GM12878 (cell line): ENCODE results near the gene RAB34. TPM values are rescaled to one million over a fixed set of nuclear protein-coding genes. Genes with fewer than 3 reads are reported as not detected.

Experiments
- GATAD2B ChIP-seq: fragments of 450-650 bp; conservative IDR thresholded peaks from 2 replicates; pipeline ENCODE4 v1.6.1; 2017; ENCODE audit warnings: low read depth, mild to moderate bottlenecking, moderate library complexity
- MEF2B ChIP-seq: fragments of 450-650 bp; IDR thresholded peaks from 2 replicates; pipeline ENCODE4 v1.6.1; 2018; ENCODE audit warnings: mild to moderate bottlenecking, moderate library complexity; ENCODE audit not compliant: partially characterized antibody, poor library complexity, severe bottlenecking
- POLR2AphosphoS2 ChIP-seq: IDR thresholded peaks from 2 replicates; pipeline ENCODE4 v1.6.1; 2011; ENCODE audit warnings: low read depth, mild to moderate bottlenecking, low read length, improper control_type of control experiment, moderate library complexity
- POU2F2 ChIP-seq: IDR thresholded peaks from 3 replicates; pipeline ENCODE4 v1.6.1; 2011; ENCODE audit warnings: low read depth, mild to moderate bottlenecking, low read length, borderline replicate concordance
- RAD51 ChIP-seq: fragments of 450-650 bp; IDR thresholded peaks from 2 replicates; pipeline ENCODE4 v1.6.1; 2016; ENCODE audit warnings: moderate library complexity, mild to moderate bottlenecking, inconsistent platforms
- SMAD5 ChIP-seq: IDR thresholded peaks from 2 replicates; pipeline ENCODE4 v1.6.1; 2016; ENCODE audit warnings: antibody characterized with exemption, low read depth
- SMARCA5 ChIP-seq: fragments of 450-650 bp; IDR thresholded peaks from 2 replicates; pipeline ENCODE4 v1.6.1; 2017; ENCODE audit warnings: mild to moderate bottlenecking
- SP1 ChIP-seq: IDR thresholded peaks from one replicate; pipeline ENCODE4 v1.6.1; 2011; ENCODE audit warnings: low read depth, low read length
- STAT1 ChIP-seq: fragments of 450-650 bp; conservative IDR thresholded peaks from 2 replicates; pipeline ENCODE4 v1.6.1; 2014; ENCODE audit warnings: antibody characterized with exemption, mild to moderate bottlenecking
- TCF3 ChIP-seq: IDR thresholded peaks from 2 replicates; pipeline ENCODE4 v1.6.1; 2012; ENCODE audit warnings: low read depth, mild to moderate bottlenecking, low read length, borderline replicate concordance; ENCODE audit not compliant: insufficient read depth
- ZBED1 ChIP-seq: IDR thresholded peaks from 2 replicates; pipeline ENCODE4 v1.6.1; 2016; ENCODE audit warnings: borderline replicate concordance
- ZNF207 ChIP-seq: fragments of 450-650 bp; IDR thresholded peaks from 2 replicates; pipeline ENCODE4 v1.6.1; 2014; ENCODE audit warnings: antibody characterized with exemption, mild to moderate bottlenecking, borderline replicate concordance
- polyA plus RNA-seq, 11 experiments: library from polyadenylated mRNA; depleted of rRNA in 4 of 11; unstranded in 6 of 11; stranded (reverse) in 5 of 11; fragments of >200 nt; fragmentation: Nextera tagmentation in 4 of 11; fragmentation: Illumina TruSeq in 1 of 11; extraction: Ambion mirVana in 4 of 11; extraction: Trizol in 1 of 11; gene quantifications; 1 replicate in 1 of 11; 2 replicates in 10 of 11; pipeline versions ENCODE4 v1.2.1 to v1.2.3, GENCODE V29; 2011 to 2016; ENCODE audit warnings: inconsistent platforms in 2 of 11, missing spikeins in 2 of 11, low read depth in 1 of 11
- total RNA-seq, 4 experiments: library from RNA; depleted of rRNA in 3 of 4; stranded (reverse); fragments of >200 nt in 3 of 4; fragmentation: Illumina TruSeq in 1 of 4; extraction: Trizol in 1 of 4; gene quantifications; 2 replicates each; pipeline versions ENCODE4 v1.2.1 to v1.2.3, GENCODE V29; 2013 to 2021
- TF ChIP-seq, protein P1 (sequence below): fragments of 450-650 bp; formaldehyde crosslinking; IDR thresholded peaks from 2 replicates; pipeline ENCODE4 v1.5.0; 2022; ENCODE audit warnings: mild to moderate bottlenecking, missing genetic modification characterization
- TF ChIP-seq, protein P2 (sequence below): IDR thresholded peaks from 2 replicates; pipeline ENCODE4 v1.6.1; 2012; ENCODE audit warnings: mild to moderate bottlenecking, low read depth, low read length
- TF ChIP-seq, protein P3 (sequence below): IDR thresholded peaks from 2 replicates; pipeline ENCODE4 v1.6.1; 2012; ENCODE audit warnings: low read depth, low read length, improper control_type of control experiment
- TF ChIP-seq, protein P4 (sequence below): fragments of 450-650 bp; IDR thresholded peaks from 2 replicates; pipeline ENCODE4 v1.6.1; 2014; ENCODE audit warnings: mild to moderate bottlenecking
- TF ChIP-seq, protein P5 (sequence below): fragments of 450-650 bp; IDR thresholded peaks from 2 replicates; pipeline ENCODE4 v1.6.1; 2016; ENCODE audit warnings: mild to moderate bottlenecking

RAB34 gene
- total and polyA plus RNA-seq, 10 of the 15 experiments (the other 5 are each of a cell fraction or from before 2014, with no cell fraction given), result 0.37 to 46.4 (median 32.8) TPM

DNA sequence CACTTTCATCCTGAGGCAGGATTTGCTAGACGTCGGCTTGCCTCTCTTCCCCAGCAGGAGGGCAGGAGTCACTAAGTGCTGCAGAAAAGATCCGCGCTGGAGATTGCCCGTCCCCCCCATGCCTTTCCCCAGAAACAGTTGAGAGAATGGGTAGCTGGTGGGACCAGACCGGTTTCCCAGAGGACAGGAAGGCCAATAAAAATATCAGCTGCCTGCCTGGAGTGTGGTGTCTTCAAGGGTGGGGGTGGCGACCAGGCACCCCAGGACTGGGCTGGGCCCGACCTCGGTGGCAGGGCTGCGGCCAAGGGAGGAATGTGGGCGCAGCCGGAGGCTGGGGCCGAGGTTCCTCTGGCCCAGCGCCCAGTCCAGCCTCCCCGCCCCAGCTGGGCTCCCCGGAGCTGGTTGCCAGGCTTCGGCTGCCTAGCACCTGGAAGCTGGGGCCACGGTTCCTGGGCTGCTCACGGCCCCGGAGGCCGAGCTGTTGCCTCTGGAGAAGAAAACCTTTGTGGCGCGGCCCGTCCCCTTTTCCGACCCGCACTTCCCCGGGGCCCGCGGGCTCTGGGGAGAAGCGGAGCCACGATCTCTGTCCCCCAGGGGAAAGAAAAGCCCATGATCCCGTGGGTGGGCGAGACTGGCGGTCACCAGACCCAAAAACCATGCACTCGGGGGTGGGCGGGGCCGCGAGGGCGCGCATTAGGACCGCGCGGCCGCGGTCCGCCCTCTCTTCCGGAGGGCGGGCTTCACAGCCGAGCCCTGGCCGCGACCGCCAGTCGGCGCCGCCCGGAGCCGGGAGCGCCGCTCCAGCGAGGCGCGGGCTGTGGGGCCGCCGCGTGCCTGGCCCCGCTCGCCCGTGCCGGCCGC lies 25.8 kb upstream of the RAB34 start, which contains the start of gene TRAF4 (continued):
- TF ChIP-seq, protein P1, sequence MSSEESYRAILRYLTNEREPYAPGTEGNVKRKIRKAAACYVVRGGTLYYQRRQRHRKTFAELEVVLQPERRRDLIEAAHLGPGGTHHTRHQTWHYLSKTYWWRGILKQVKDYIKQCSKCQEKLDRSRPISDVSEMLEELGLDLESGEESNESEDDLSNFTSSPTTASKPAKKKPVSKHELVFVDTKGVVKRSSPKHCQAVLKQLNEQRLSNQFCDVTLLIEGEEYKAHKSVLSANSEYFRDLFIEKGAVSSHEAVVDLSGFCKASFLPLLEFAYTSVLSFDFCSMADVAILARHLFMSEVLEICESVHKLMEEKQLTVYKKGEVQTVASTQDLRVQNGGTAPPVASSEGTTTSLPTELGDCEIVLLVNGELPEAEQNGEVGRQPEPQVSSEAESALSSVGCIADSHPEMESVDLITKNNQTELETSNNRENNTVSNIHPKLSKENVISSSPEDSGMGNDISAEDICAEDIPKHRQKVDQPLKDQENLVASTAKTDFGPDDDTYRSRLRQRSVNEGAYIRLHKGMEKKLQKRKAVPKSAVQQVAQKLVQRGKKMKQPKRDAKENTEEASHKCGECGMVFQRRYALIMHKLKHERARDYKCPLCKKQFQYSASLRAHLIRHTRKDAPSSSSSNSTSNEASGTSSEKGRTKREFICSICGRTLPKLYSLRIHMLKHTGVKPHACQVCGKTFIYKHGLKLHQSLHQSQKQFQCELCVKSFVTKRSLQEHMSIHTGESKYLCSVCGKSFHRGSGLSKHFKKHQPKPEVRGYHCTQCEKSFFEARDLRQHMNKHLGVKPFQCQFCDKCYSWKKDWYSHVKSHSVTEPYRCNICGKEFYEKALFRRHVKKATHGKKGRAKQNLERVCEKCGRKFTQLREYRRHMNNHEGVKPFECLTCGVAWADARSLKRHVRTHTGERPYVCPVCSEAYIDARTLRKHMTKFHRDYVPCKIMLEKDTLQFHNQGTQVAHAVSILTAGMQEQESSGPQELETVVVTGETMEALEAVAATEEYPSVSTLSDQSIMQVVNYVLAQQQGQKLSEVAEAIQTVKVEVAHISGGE, result no peak
- TF ChIP-seq, protein P2, sequence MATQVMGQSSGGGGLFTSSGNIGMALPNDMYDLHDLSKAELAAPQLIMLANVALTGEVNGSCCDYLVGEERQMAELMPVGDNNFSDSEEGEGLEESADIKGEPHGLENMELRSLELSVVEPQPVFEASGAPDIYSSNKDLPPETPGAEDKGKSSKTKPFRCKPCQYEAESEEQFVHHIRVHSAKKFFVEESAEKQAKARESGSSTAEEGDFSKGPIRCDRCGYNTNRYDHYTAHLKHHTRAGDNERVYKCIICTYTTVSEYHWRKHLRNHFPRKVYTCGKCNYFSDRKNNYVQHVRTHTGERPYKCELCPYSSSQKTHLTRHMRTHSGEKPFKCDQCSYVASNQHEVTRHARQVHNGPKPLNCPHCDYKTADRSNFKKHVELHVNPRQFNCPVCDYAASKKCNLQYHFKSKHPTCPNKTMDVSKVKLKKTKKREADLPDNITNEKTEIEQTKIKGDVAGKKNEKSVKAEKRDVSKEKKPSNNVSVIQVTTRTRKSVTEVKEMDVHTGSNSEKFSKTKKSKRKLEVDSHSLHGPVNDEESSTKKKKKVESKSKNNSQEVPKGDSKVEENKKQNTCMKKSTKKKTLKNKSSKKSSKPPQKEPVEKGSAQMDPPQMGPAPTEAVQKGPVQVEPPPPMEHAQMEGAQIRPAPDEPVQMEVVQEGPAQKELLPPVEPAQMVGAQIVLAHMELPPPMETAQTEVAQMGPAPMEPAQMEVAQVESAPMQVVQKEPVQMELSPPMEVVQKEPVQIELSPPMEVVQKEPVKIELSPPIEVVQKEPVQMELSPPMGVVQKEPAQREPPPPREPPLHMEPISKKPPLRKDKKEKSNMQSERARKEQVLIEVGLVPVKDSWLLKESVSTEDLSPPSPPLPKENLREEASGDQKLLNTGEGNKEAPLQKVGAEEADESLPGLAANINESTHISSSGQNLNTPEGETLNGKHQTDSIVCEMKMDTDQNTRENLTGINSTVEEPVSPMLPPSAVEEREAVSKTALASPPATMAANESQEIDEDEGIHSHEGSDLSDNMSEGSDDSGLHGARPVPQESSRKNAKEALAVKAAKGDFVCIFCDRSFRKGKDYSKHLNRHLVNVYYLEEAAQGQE, result peak; percentile 39; the same call in 1 of the 2 replicates
- TF ChIP-seq, protein P3, sequence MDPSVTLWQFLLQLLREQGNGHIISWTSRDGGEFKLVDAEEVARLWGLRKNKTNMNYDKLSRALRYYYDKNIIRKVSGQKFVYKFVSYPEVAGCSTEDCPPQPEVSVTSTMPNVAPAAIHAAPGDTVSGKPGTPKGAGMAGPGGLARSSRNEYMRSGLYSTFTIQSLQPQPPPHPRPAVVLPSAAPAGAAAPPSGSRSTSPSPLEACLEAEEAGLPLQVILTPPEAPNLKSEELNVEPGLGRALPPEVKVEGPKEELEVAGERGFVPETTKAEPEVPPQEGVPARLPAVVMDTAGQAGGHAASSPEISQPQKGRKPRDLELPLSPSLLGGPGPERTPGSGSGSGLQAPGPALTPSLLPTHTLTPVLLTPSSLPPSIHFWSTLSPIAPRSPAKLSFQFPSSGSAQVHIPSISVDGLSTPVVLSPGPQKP, result peak; percentile 69; the same call in 1 of the 2 replicates
- TF ChIP-seq POU2F2, result peak; percentile 78; the same call in 1 of the 3 replicates
- 0 out of 2 replicates have a peak, but pooled peaks have one; percentile 38 for TF ChIP-seq SMAD5
- peak; percentile 93 for TF ChIP-seq MEF2B
- TF ChIP-seq, protein P4, sequence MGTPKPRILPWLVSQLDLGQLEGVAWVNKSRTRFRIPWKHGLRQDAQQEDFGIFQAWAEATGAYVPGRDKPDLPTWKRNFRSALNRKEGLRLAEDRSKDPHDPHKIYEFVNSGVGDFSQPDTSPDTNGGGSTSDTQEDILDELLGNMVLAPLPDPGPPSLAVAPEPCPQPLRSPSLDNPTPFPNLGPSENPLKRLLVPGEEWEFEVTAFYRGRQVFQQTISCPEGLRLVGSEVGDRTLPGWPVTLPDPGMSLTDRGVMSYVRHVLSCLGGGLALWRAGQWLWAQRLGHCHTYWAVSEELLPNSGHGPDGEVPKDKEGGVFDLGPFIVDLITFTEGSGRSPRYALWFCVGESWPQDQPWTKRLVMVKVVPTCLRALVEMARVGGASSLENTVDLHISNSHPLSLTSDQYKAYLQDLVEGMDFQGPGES, result 0 out of 2 replicates have a peak, but pooled peaks have one; percentile 17
- no peak for TF ChIP-seq STAT1
- TF ChIP-seq, protein P5, sequence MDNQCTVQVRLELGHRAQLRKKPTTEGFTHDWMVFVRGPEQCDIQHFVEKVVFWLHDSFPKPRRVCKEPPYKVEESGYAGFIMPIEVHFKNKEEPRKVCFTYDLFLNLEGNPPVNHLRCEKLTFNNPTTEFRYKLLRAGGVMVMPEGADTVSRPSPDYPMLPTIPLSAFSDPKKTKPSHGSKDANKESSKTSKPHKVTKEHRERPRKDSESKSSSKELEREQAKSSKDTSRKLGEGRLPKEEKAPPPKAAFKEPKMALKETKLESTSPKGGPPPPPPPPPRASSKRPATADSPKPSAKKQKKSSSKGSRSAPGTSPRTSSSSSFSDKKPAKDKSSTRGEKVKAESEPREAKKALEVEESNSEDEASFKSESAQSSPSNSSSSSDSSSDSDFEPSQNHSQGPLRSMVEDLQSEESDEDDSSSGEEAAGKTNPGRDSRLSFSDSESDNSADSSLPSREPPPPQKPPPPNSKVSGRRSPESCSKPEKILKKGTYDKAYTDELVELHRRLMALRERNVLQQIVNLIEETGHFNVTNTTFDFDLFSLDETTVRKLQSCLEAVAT, result peak; percentile 60
- peak; percentile 84 for TF ChIP-seq SMARCA5
- TF ChIP-seq ZBED1, result peak; percentile 11; the same call in 1 of the 2 replicates
- TF ChIP-seq TCF3, result peak; percentile 70
- peak; percentile 84 for TF ChIP-seq SP1
- TF ChIP-seq RAD51, result peak; percentile 28; the same call in 1 of the 2 replicates
- TF ChIP-seq GATAD2B, result peak; percentile 98; the same call in 1 of the 2 replicates
- TF ChIP-seq ZNF207, result 0 out of 2 replicates have a peak, but pooled peaks have one; percentile 13
- TF ChIP-seq POLR2AphosphoS2, result peak; percentile 94; the same call in 1 of the 2 replicates
